Smooth muscle cell (in vitro differentiated cells): ENCODE results near the gene TMEM132D. TPM values are rescaled to one million over a fixed set of nuclear protein-coding genes. Genes with fewer than 3 reads are reported as not detected.

ENCODE experiments used
- DNase-seq: peaks from one replicate; lab custom pipeline; 2025; ENCODE audit not compliant: unreplicated experiment; lab: John Stamatoyannopoulos, UW
- H2AFZ ChIP-seq: fragments of 200-600 bp; sonication (generic); 2 replicates; pipeline ENCODE4 v1.6.0; 2016; ENCODE audit warnings: antibody characterized with exemption, low read depth, mild to moderate bottlenecking
- H3F3A ChIP-seq: fragments of 200-600 bp; sonication (generic); 2 replicates; pipeline ENCODE4 v1.6.0; 2017; ENCODE audit warnings: antibody characterized with exemption, low read depth
- H3K27ac ChIP-seq: fragments of 200-600 bp; sonication (generic); 2 replicates; pipeline ENCODE4 v1.5.1; 2016; ENCODE audit warnings: low read depth, mild to moderate bottlenecking
- H3K27me3 ChIP-seq: fragments of 200-600 bp; sonication (generic); 2 replicates; pipeline ENCODE4 v1.6.1; 2016; ENCODE audit warnings: low read depth, mild to moderate bottlenecking
- H3K36me3 ChIP-seq: fragments of 200-600 bp; sonication (generic); 2 replicates; pipeline ENCODE4 v1.5.1; 2016; ENCODE audit warnings: low read depth
- H3K4me1 ChIP-seq: fragments of 200-600 bp; sonication (generic); 2 replicates; pipeline ENCODE4 v1.5.1; 2016; ENCODE audit warnings: low read depth
- H3K4me2 ChIP-seq: fragments of 200-600 bp; sonication (generic); 2 replicates; pipeline ENCODE4 v1.6.0; 2016; ENCODE audit warnings: mild to moderate bottlenecking
- H3K4me3 ChIP-seq: fragments of 200-600 bp; sonication (generic); 2 replicates; pipeline ENCODE4 v1.5.1; 2016; ENCODE audit warnings: mild to moderate bottlenecking
- H3K79me2 ChIP-seq: fragments of 200-600 bp; sonication (generic); 2 replicates; pipeline ENCODE4 v1.6.0; 2016; ENCODE audit warnings: low read depth, mild to moderate bottlenecking
- H3K9ac ChIP-seq: fragments of 200-600 bp; sonication (generic); 2 replicates; pipeline ENCODE4 v1.6.0; 2016; ENCODE audit warnings: low read depth
- H3K9me3 ChIP-seq: fragments of 200-600 bp; sonication (generic); replicated peaks from 2 replicates; pipeline ENCODE4 v1.5.1; 2016; ENCODE audit warnings: low read depth
- H4K20me1 ChIP-seq: fragments of 200-600 bp; sonication (generic); 2 replicates; pipeline ENCODE4 v1.6.0; 2016; ENCODE audit warnings: low read depth
- CTCF ChIP-seq: fragments of 200-600 bp; sonication (generic); IDR thresholded peaks from 2 replicates; pipeline ENCODE4 v1.5.1; 2017; ENCODE audit warnings: borderline replicate concordance, mild to moderate bottlenecking, antibody characterized with exemption; ENCODE audit not compliant: insufficient read depth, poor library complexity, severe bottlenecking
- WGBS: methylation state at CpG from one replicate; pipeline ENCODE4 v1.1.7; 2016; ENCODE audit warnings: low lambda C conversion rate; 5-methylcytosine and 5-hydroxymethylcytosine counted together
- polyA plus RNA-seq: library from polyadenylated mRNA; unstranded; fragments of >200 nt; fragmentation: Nextera tagmentation; extraction: Ambion mirVana; gene quantifications from 2 replicates; pipeline ENCODE4 v1.2.1, GENCODE V29; 2016
- total RNA-seq: library from RNA; depleted of rRNA; stranded (reverse); fragments of >200 nt; gene quantifications from 2 replicates; pipeline ENCODE4 v1.2.3, GENCODE V29; 2014

Gene TMEM132D
- total and polyA plus RNA-seq, 2 experiments from 2014 or later = not detected

GRCh38 chr12:129101404-129101803 lies 802.4 kb downstream of the TMEM132D start:
- Histone ChIP-seq H3K4me1 (peaks cover 4% of the 10 kb centered on the region), H3K36me3 (no peaks in the 10 kb centered on the region), H3K9ac (no peak overlapping the region), H3K79me2 (no peaks in the 10 kb centered on the region), H2AFZ (no peak overlapping the region), H4K20me1 (no peaks in the 10 kb centered on the region), H3K27me3 (no peaks in the 10 kb centered on the region), H3K4me2 (no peak overlapping the region), H3K27ac (no peak overlapping the region), H3K4me3 (no peak overlapping the region), H3F3A (no peaks in the 10 kb centered on the region), H3K9me3 (no peaks in the 10 kb centered on the region)
- no peak for TF ChIP-seq CTCF
- DNase-seq = no peak
- WGBS = 86% methylated on average over 5 of the region's 5 CpGs

GRCh38 chr12:129097451-129097850 lies 806.4 kb downstream of the TMEM132D start:
- Histone ChIP-seq H3K27me3 (no peaks in the 10 kb centered on the region), H2AFZ (no peak overlapping the region), H3K4me1 (peaks cover 4% of the 10 kb centered on the region), H3F3A (no peaks in the 10 kb centered on the region), H3K9me3 (no peaks in the 10 kb centered on the region), H3K9ac (no peak overlapping the region), H3K4me2 (no peak overlapping the region), H3K79me2 (no peaks in the 10 kb centered on the region), H3K27ac (no peak overlapping the region), H4K20me1 (no peaks in the 10 kb centered on the region), H3K4me3 (no peak overlapping the region), H3K36me3 (no peaks in the 10 kb centered on the region)
- DNase-seq = no peak
- no peak for TF ChIP-seq CTCF
- 87% methylated on average over 3 of the region's 3 CpGs for WGBS

- H3K27me3 ChIP-seq = no peaks in the 10 kb centered on the region
- no peak overlapping the region for H3K27ac ChIP-seq
- TF ChIP-seq CTCF = no peak
- no peaks in the 10 kb centered on the region for H3K79me2 ChIP-seq
- H3K9me3 ChIP-seq = no peaks in the 10 kb centered on the region
- H3K9ac ChIP-seq = no peak overlapping the region
- 92% methylated on average over 7 of the region's 7 CpGs for WGBS
- H3K4me1 ChIP-seq = peaks cover 4% of the 10 kb centered on the region
- H4K20me1 ChIP-seq = no peaks in the 10 kb centered on the region
- no peak for DNase-seq
- H2AFZ ChIP-seq = no peak overlapping the region
- H3K36me3 ChIP-seq = no peaks in the 10 kb centered on the region
- no peak overlapping the region for H3K4me2 ChIP-seq
- no peaks in the 10 kb centered on the region for H3F3A ChIP-seq
- no peak overlapping the region for H3K4me3 ChIP-seq
These were observed 806.9 kb downstream of the TMEM132D start for GRCh38 chr12:129096968-129097367.

GRCh38 chr12:129096184-129096583 lies 807.6 kb downstream of the TMEM132D start:
- H3K36me3 ChIP-seq = no peaks in the 10 kb centered on the region
- no peaks in the 10 kb centered on the region for H3K79me2 ChIP-seq
- no peak for DNase-seq
- H3K9me3 ChIP-seq = no peaks in the 10 kb centered on the region
- H3K27me3 ChIP-seq = no peaks in the 10 kb centered on the region
- H3K27ac ChIP-seq = no peak overlapping the region
- no peaks in the 10 kb centered on the region for H3F3A ChIP-seq
- H4K20me1 ChIP-seq = no peaks in the 10 kb centered on the region
- no peak overlapping the region for H2AFZ ChIP-seq
- H3K9ac ChIP-seq = no peak overlapping the region
- no peak for TF ChIP-seq CTCF
- no peak overlapping the region for H3K4me2 ChIP-seq
- no peak overlapping the region for H3K4me3 ChIP-seq
- 90% methylated on average over 11 of the region's 11 CpGs for WGBS
- no peaks in the 10 kb centered on the region for H3K4me1 ChIP-seq
